Prostate gland (tissue), 2 donors: ENCODE results near the gene SIDT2.

Experiments used
- CTCF ChIP-seq, 4 experiments: fragments of 200-600 bp in 2 of 4; fragments of 450-650 bp in 2 of 4; sonication (generic) in 2 of 4; IDR thresholded peaks; 1 replicate in 3 of 4; 2 replicates in 1 of 4; pipeline ENCODE4 v1.5.1; 2016 to 2019; ENCODE audit warnings: antibody characterized with exemption in 4 of 4, mild to moderate bottlenecking in 2 of 4, moderate library complexity in 2 of 4
- POLR2A ChIP-seq: fragments of 450-650 bp; IDR thresholded peaks from one replicate; pipeline ENCODE4 v1.6.1; 2016; ENCODE audit warnings: antibody characterized with exemption, mild to moderate bottlenecking

GRCh38 chr11:117201658-117202305, 23.2 kb downstream of the SIDT2 start:
- TF ChIP-seq CTCF (IDR thresholded peaks at IDR 0.05): no peak
- TF ChIP-seq POLR2A: no peak
